ENCODE measurements around the gene NFATC1. TPM values are rescaled to one million over a fixed set of nuclear protein-coding genes. Genes with fewer than 3 reads are reported as not detected.

Gene NFATC1
- total RNA-seq, 1 donor from 2014 or later = 35.4 TPM

DNA sequence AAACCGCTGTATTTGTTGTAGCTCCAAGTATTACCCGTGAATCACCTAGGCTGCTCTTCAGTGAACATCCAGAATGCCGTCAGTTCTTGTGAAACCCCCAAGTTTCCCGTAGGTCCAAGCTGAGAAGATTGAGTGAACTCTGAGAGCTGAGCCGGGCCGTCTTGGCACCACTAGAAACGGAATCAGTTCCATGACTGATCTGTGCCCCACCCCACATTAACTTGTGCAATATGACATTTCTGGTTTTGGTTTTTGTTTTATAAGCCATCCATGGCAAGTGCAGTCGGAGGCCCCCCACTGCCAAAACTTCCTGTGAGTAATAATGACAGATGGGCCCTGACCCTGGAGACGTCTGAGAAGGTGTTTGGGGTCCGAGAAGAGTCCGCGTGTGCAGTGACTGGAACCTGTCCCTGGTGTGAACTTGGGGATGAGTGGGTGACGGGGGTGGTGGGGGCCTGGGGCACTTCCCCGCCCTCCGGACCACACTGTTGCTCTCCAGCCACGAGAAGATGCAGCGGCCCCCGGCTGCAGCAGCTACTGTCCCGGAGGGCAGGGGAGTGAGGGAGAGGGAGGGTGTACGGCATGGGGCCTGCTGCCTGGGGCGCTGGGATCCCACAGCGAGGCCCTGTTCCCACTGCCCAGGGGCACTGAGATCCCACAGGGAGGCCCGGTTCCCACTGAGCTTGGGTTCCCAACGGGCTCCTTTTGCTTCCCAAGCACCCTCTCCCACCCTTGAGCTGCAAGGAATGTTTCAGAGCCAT is 26.5 kb downstream of the NFATC1 start:
- DNase-seq (ENCODE audit: low spot score) = no peak

DNA sequence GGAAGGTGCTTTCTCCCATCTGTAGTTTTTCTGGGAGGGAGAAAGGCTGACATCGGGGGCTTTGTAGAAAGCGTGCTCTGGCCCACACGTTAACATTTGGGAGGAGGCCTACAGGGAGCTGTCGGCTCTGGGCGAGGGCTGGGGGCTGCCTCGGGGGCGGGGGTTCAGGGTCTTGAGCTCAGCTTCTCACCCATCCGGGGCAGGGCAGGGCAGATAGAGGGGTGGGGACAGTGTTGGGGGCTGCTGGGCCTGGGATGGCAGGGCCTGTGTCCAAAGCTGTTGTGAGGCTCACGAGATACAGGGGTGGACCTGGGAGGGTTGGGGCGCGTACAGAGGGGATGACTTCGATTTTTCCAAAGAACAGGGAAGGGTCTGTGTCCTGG is 27.0 kb downstream of the NFATC1 start:
- no peak for DNase-seq (ENCODE audit: low spot score)

DNA sequence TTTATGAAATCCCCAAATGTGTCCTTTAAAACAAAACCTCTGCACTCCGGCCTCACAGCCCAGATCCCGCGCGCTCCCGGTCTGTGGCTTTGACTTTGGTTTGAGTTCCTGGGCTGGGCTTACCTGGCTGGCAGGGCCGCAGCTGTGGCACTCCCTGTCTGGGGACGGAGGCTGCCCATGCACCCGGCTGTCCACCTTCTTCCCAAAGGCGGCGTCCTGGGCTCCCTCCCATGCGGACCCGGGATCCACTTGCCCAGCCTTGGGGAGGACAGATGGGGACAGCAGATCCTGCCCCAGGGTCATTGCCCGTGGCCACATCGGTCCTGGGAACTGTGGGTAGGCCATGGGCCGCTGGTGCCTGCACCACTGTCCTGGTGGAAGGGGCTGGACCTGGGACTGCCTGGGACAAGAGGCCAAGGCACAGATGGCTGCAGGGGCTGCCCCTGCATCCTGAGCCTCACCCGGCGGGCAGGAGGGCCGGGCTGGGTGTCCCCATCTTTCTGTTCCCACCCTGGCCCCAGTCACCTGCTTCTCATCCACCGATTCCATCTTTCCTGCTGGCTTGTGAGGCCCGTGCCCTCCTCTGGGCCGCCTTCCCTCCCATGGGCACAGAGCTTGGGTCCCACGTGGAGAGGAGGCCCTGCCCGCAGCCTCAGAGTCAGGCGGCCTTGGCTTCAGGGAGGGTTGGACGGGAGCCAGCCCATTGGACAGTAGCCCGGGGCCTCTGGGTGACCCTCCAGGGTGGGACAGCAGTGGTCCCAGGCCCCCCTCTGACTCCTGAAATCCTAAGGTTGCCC is 27.7 kb downstream of the NFATC1 start:
- DNase-seq (ENCODE audit: low spot score) = no peak

DNA sequence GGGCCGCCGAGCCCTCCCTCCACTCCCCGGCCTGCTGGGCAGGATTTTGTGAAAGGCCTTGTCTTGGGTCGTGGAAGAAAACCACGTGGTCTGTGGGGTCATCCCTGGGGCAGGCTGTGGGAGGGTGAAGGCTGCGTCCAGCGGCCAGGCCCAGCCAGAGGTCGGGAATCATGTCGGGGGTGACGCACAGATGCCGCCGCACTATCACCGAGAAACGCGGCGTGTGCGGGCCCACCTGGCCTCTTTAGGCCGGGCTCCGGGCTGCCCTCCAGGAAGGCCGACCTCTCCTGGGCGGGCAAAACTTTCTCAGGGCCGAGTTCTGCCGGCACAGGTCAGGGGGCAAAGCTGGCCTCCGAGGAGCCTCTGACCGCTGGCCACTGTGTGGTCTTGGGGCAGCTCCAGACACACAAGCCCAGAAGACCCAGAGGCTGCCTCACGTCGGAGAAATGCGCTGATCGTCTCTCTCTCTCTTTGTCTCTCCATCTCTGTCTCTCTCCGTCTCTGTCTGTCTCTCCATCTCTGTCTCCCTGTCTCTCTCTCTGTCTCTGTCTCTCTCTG is 28.4 kb downstream of the NFATC1 start:
- no peak for DNase-seq (ENCODE audit: low spot score)

DNA sequence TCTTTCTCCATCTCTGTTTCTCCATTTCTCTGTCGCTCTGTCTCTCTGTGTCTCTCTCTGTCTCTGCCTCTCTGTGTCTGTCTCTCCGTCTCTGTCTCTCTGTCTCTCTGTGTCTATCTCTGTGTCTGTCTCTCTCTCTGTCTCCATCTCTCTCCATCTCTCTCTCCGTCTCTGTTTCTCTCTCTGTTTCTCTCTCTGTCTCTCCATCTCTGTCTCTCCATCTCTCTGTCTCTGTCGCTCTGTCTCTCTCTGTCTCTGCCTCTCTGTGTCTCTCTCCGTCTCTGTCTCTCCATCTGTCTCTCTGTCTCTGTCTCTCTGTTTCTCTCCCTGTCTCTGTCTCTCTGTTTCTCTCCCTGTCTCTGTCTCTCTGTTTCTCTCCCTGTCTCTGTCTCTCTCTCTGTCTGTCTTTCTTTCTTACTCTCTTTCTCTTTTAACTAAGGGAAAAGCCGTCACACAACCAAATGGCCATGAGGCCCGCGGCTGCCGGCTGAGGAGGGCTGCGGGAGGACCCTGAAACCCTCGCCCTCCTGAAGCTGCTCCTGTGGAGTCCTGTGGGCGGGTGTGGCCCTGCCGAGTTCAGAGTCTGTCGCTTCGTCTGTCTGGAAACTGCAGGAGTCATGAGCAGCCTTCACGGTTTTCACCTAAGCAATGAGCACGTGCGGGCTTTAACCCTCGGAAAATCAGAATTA is 29.3 kb downstream of the NFATC1 start:
- DNase-seq (ENCODE audit: low spot score) = no peak

DNA sequence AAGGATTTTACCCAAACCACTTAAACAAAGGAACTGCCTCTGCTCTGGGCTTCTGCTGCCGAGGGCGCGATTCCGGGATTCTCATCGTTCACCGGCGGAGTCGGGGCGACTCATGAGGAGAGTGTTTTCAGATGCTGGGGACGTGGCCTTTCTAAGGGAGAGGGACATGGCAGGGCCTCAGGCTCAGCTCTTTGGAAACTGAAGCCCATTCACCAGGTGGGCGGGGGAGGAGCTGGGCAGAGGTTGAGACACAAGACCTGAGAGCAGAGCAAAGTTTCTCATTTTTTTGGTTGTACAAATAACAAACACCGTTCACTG is 29.8 kb downstream of the NFATC1 start:
- DNase-seq (ENCODE audit: low spot score) = no peak

DNA sequence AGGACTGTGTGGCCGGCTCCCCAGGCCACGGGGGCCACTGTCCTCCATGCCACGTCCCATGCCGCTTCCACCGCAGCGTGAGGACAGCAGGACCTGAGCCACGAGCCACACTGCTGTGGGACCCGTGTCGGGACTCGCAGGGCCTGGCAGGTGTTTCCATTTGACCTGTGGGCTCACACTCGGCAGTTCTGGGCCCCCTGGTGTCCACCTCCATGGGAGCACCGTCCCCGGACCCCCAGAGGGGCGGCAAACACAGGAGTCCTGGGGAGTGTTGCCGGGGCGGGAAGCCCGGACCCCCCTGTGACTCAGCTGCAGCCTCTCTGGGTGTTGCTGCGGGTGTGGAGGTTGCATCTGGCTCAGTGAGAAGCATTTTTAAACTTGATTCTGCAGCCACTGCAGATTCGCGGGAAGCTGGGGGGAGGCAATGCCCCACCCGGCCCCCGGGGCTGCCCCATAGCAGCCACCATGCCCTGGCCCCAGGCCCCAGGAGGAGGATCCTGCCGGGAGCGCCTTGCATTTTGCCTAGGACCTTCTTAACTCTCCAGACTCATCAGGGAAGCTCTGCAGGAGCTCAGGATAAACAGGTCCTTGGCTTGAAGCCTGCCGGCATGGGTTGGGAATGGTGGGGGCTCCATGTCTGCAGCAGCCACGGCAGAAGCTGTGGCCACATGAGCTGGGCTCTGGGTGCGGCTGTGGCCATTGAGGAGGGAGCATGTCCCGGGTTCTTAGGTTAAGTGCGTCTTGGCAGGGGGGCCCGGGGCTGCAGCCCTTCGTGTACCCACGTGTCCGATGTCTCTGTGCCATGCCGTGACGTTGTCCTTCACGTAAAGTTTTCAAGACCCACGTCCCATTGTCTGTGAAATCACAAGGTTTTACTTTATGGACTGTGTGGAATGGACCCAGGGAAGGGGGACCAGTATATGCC is 30.9 kb downstream of the NFATC1 start:
- DNase-seq (ENCODE audit: low spot score) = no peak

DNA sequence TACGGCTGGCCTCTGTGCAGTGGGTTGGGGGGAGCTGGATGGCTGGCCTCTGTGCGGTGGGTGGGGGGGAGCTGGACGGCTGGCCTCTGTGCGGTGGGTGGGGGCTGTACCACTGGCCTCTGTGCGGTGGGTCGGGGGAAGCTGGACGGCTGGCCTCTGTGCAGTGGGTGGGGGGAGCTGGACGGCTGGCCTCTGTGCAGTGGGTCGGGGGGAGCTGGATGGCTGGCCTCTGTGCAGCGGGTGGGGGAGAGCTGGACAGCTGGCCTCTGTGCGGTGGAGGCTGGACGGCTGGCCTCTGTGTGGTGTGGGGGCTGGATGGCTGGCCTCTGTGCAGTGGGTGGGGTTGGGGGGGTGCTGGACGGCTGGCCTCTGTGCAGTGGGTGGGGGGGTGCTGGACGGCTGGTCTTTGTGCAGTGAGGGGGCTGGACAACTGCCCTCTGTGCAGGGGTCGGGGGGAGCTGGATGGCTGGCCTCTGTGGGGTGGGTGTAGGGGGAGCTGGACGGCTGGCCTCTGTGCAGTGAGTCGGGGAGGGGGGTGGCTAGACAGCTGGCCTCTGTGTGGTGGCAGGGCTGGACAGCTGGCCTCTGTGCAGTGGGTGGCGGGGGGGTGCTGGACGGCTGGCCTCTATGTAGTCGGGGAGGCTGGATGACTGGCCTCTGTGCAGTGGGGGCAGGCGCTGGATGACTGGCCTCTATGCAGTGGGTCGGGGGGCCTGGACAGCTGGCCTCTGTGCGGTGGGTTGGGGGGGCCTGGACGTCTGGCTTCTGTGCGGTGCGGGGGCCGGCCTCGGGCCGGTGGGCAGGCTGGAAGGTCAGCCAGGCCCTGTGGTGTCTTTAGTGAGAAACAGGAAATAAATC is 31.9 kb downstream of the NFATC1 start:
- no peak for DNase-seq (ENCODE audit: low spot score)

DNA sequence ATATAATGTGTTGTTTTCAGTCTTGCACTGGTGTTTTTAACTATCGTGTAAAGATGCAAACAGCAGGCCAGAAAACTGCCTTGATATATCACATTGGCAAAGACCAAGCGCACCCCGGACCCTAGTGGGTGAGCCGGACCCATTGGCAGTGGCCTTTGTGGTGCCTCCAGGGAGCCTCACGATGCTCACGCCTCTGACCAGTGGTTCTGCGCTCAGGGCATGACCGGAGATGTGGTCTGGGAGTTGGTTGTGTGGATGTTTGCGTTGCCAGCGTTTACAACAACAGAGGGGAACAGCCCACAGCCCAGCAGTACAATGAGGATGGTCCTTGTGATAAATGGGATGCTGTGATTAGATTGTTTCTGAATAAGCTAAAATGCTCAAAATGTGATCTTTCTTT is 32.6 kb downstream of the NFATC1 start:
- DNase-seq (ENCODE audit: low spot score) = no peak

DNA sequence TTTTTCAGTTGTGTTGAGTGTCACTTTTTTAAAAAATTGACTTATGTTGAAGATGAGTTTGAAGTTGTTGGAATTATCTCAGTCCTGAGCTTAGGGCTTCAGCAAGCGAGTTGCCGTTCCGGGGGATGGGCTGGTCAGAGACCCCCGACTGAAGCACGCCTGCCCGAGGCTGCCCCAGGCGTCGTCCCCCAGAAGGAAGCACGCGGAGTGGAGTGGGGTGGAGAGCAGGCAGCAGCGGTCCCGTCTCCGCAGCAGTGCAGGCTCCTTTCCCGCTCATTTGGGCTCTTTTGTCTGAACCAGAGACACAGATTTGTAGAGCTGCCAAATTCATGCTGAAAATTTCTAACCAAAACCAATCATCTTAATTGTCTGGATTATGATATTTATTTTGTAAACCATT is 33.7 kb downstream of the NFATC1 start:
- DNase-seq (ENCODE audit: low spot score) = no peak

DNA sequence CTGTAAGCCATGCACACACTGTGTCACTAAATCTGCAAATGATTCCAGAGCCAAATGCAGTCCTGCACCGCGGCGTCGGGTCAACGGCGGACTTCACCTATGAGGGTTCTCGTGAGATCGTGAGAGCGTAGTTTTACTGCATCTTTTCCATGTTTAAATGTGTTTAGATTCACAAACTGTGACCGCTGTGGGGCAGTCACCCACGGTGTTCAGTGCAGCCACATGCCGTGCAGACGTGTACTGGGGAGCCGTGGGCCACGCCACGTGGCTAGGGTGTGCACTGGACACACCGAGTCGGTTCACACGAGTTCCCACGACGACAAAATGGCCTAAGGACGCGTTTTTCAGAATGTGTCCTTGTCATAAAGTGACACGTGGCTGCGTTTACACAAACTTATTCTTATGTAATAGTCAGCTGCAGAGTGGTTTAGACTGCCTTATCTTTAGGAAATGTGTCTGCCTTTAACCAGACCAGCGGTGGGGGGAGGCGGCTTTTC is 34.1 kb downstream of the NFATC1 start:
- DNase-seq (ENCODE audit: low spot score) = no peak

DNA sequence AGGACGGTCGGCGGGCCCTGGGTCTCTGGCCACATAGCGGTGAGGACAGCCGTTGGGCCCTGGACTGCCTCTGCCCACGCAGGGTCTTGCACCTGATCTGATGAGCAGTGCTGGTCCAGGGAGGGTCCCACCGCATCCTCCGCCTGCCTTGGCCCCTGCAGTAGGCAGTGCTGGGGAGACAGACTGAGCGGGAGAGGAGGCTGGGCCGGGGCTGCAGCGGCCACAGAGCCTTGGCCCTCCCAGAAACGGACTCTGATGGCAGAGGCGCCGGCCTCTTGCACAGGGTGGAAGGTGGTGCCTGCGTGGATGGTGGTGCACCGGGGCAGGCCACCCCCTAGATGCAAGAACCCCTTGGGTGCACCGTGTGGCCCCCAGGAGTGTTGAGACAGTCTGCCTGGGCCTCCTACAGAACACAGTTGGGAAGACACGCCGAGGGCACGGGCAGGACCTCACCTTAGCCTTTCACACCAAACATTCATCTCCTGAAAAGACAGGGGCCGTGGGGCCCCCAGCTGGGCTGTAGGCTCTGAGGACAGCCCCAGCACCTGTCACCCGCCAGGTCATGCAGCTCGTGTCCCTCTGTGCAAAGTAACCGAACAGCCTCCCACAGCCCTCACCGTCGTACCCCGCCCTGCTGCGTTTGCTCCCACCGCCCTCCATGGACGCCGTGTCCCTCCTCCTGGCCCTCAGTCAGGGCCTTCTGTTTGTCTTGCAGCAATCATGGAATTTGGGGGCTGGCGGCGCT is 36.8 kb downstream of the NFATC1 start:
- no peak for DNase-seq (ENCODE audit: low spot score)

DNA sequence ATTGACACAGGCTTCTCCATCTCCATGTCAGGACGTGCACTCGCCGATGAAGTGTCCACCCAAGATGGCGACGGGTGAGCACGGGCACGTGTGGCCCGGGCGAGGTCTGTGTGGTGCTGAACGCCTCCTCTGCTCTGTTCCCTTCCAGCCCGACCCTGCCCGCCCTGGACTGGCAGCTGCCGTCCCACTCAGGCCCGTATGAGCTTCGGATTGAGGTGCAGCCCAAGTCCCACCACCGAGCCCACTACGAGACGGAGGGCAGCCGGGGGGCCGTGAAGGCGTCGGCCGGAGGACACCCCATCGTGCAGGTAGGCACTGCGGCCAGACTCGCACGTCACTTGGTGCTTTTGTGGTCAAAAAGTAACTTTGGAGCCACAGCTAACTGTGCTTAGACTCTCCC is 37.7 kb downstream of the NFATC1 start:
- no peak for DNase-seq (ENCODE audit: low spot score)

DNA sequence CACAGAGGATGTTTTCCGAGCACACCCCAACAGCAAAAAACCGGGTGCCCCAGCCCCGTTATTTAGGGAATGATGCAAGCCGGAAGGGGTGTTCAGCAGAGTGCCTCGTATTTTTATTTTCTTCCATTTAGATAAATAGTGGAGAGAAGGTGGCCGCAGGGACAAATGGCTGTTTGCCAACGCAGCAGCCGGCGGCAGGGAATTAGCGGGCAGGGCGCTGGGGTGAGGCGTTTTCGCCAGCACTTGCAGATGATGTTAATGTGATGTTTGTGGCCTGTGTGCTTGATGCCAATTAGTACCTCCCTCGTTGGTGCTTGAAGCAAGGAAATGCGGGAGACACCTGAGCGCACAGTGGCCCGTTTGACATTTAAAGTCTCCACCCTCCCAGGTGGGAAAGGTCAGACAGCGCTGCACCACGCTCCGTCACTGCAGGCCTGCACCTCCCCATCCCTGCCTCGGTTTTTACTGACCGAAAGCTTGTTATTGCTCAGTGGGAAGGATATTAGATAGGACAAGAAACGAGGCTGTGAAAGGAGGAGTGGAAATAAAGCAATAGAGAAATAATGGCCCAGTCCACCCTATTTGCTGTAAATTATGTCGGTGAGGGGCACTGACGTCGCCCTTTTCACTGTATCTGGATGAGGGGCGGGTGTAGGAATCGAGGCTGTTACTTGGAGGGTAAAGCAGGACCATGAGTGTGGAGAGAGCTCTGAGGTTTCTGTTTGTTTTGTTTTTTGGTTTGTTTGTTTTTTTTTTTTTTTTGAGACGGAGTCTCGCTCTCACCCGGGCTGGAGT is 39.1 kb downstream of the NFATC1 start:
- DNase-seq (ENCODE audit: low spot score) = no peak

DNA sequence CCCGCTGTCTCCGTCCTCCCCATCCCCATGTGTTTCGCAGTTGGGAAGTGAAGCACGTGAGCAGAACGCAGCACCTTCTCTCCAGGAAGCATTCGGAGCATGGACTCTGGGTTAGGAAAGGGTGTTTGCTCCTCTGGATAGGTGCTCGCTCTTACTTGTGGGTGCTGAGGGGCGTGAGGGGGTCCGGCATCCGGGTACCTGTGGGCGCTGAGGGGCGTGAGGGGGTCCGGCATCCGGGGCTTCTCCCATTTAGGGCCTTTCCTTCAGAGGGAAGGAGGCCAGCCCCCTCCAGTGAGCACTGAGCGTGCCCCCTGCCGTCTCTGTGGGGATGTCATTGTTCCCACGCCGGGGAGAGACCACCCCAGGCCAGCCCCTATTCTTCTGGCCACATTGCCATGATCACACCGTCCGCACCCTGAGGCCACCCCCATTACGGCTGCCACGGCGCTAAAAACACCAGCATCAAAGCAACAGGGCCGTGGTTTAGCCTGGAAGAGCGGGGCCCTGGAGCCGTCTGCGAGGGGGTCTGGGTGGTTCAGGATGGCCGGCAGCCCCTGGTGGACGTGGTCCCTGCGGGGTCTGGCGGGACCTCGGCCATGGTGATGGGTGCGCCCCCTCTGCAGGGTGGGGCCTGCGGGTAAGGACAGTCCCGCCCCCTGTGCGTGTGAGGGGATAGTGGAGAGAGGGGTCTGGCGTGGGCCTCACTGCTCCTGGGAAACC is 41.0 kb downstream of the NFATC1 start:
- DNase-seq (ENCODE audit: low spot score) = no peak

DNA sequence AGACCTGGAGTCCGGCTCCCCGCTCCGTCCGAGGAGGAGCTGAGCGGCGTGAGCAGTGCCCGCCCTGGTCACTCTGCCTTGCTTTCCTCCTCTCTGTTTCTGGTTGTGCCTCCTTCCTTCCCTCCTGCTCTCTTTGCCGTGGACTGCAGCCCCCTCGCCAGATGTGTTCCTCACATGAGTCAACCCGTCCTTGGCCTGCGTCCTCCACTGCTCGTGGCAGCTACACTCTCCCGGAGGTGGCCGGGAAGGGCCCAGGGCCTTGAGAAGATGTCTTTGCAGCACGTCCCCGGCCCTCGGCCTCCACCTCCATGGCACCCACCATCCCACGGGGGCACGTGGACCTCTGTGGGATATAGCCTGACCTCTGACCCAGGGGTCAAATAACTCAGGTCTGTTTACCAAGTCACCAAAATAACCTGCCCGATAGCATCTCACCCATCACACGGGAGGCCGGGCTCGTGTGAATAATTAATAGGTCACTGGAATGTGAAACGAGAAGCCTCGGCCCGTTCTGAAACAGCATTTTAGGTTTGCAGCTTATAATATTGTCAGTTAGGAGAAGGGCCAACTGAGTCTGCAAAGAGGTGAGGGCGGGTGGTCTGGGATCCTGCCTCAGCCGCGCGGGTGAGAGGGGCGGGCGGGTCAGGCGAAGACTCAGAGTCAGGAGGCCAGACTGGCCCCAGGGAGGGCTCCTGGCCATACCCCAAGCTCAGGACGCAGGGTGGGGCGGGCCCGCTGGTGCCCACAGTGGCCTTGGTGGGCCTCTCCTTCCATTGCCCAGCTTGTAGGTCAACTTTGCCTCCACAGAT is 42.6 kb downstream of the NFATC1 start:
- DNase-seq (ENCODE audit: low spot score) = no peak

Measured in mesenteric fat pad (tissue), 1 donor.